ENCODE data around the gene DHX57.

DNA sequence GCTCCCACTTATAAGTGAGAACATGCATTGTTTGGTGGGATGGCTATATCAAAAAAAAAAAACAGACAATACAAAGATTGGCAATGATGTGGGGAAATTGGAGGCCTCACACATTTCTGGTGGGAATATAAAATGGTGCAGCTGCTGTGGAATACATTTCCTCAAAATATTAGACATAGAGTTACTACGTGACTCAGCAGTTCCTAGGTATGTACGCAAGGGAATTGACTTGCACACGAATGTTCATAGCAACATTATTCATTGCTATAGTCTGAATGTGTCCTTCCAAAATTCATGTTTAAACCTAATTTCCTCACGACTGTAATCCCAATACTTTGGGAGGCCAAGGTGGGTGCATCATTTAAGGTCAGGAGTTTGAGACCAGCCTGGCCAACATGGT, 11.6 kb upstream of the DHX57 start:
- TF ChIP-seq, protein P1, sequence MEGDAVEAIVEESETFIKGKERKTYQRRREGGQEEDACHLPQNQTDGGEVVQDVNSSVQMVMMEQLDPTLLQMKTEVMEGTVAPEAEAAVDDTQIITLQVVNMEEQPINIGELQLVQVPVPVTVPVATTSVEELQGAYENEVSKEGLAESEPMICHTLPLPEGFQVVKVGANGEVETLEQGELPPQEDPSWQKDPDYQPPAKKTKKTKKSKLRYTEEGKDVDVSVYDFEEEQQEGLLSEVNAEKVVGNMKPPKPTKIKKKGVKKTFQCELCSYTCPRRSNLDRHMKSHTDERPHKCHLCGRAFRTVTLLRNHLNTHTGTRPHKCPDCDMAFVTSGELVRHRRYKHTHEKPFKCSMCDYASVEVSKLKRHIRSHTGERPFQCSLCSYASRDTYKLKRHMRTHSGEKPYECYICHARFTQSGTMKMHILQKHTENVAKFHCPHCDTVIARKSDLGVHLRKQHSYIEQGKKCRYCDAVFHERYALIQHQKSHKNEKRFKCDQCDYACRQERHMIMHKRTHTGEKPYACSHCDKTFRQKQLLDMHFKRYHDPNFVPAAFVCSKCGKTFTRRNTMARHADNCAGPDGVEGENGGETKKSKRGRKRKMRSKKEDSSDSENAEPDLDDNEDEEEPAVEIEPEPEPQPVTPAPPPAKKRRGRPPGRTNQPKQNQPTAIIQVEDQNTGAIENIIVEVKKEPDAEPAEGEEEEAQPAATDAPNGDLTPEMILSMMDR (IDR thresholded peaks at IDR 0.05; ENCODE audit: insufficient read depth, low read length) = no peak
- no peak for TF ChIP-seq GABPA (IDR thresholded peaks at IDR 0.05; ENCODE audit: low read depth)
- no peak for TF ChIP-seq POLR2AphosphoS5 (IDR thresholded peaks at IDR 0.05; ENCODE audit: low read depth)
- TF ChIP-seq SPI1 (IDR thresholded peaks at IDR 0.05; ENCODE audit: borderline replicate concordance, low read depth) = no peak
- TF ChIP-seq, protein P2, sequence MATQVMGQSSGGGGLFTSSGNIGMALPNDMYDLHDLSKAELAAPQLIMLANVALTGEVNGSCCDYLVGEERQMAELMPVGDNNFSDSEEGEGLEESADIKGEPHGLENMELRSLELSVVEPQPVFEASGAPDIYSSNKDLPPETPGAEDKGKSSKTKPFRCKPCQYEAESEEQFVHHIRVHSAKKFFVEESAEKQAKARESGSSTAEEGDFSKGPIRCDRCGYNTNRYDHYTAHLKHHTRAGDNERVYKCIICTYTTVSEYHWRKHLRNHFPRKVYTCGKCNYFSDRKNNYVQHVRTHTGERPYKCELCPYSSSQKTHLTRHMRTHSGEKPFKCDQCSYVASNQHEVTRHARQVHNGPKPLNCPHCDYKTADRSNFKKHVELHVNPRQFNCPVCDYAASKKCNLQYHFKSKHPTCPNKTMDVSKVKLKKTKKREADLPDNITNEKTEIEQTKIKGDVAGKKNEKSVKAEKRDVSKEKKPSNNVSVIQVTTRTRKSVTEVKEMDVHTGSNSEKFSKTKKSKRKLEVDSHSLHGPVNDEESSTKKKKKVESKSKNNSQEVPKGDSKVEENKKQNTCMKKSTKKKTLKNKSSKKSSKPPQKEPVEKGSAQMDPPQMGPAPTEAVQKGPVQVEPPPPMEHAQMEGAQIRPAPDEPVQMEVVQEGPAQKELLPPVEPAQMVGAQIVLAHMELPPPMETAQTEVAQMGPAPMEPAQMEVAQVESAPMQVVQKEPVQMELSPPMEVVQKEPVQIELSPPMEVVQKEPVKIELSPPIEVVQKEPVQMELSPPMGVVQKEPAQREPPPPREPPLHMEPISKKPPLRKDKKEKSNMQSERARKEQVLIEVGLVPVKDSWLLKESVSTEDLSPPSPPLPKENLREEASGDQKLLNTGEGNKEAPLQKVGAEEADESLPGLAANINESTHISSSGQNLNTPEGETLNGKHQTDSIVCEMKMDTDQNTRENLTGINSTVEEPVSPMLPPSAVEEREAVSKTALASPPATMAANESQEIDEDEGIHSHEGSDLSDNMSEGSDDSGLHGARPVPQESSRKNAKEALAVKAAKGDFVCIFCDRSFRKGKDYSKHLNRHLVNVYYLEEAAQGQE (IDR thresholded peaks at IDR 0.05; ENCODE audit: insufficient replicate concordance, low read depth) = no peak

All from HL-60 (cell line).